Measurements from ENCODE around the gene SCP2D1.

The SCP2D1 gene

DNA sequence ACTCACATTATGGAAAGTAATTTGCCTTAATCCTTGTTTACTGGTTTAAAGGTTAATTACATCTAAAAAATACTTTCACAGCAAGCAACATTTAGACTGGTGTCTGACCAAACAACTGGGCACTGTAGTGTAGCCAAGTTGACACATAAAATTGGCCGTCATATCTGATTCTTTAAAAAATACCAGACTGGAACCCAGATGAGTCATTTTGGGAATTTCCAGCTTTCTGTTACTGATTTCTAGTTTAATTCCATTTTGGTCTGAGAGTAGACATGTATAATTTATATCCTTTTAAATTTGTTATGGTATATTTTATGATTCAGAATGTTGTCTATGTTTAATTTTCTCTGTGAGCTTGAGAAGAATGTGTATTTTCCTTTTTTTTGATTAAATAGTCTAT is 44.1 kb downstream of the SCP2D1 start:
- H3K4me3 Mint-ChIP-seq, result no peak overlapping the region
- ATAC-seq (replicated peaks) (no peak), DNase-seq (no peak)
- H3K27me3 Mint-ChIP-seq, result peaks cover 16 to 25% of the 10 kb centered on the region in 2 donors
- H3K9me3 Mint-ChIP-seq, result peaks cover 7 to 12% of the 10 kb centered on the region in 2 donors
- no peaks in the 10 kb centered on the region for H3K4me1 Mint-ChIP-seq (ENCODE audit: low read depth in 2 of 2)
- H3K27ac Mint-ChIP-seq, result no peak overlapping the region
- peaks cover 3% of the 10 kb centered on the region for H3K36me3 Mint-ChIP-seq (ENCODE audit: insufficient read depth)

DNA sequence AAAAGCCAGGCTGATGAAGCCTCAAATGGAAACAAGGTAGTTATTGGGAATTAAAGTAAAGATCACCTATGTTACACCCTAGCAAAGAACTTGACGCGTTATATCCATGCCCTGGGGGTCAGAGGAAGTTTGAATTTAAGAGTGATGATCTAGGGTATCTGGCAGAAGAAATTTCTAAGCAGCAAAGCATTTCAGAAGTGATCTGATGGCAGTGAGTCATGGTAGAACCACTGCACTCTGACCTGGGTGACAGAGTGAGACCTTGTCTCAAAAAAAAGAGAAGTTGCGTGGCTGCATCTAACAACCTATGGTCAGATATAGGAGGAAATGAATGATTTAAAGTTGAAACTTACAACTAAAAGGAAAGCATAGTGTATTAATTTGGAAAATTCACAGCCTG is 45.2 kb downstream of the SCP2D1 start:
- Mint-ChIP-seq H3K27me3 (peaks cover 16% of the 10 kb centered on the region in 2 donors), H3K4me3 (no peak overlapping the region), H3K9me3 (peaks cover 7 to 12% of the 10 kb centered on the region in 2 donors), H3K27ac (no peak overlapping the region), H3K4me1 (ENCODE audit: low read depth in 2 of 2) (no peaks in the 10 kb centered on the region), H3K36me3 (ENCODE audit: insufficient read depth) (peaks cover 3% of the 10 kb centered on the region)
- no peak for DNase-seq
- ATAC-seq (replicated peaks), result no peak

All from effector memory CD8-positive, alpha-beta T cell (primary cell).